BLaER1 (cell line): Measurements from ENCODE around the gene SLC38A11.

Experiments
- H3K27ac ChIP-seq: shearing (Covaris generic); formaldehyde crosslinking; 2 replicates; pipeline ENCODE4 v1.8.1; 2022
- H3K27me3 ChIP-seq: shearing (Covaris generic); formaldehyde crosslinking; 2 replicates; pipeline ENCODE4 v1.8.1; 2022
- H3K36me3 ChIP-seq: shearing (Covaris generic); formaldehyde crosslinking; 2 replicates; pipeline ENCODE4 v1.8.1; 2022
- H3K4me1 ChIP-seq: shearing (Covaris generic); formaldehyde crosslinking; 2 replicates; pipeline ENCODE4 v1.8.1; 2022
- H3K4me2 ChIP-seq: shearing (Covaris generic); formaldehyde crosslinking; 2 replicates; pipeline ENCODE4 v1.8.1; 2022
- H3K4me3 ChIP-seq: shearing (Covaris generic); formaldehyde crosslinking; 2 replicates; pipeline ENCODE4 v1.8.1; 2022
- H3K9ac ChIP-seq: shearing (Covaris generic); formaldehyde crosslinking; 2 replicates; pipeline ENCODE4 v1.8.1; 2022
- H3K9me3 ChIP-seq: shearing (Covaris generic); formaldehyde crosslinking; 2 replicates; pipeline ENCODE4 v1.8.1; 2022
- H4K20me1 ChIP-seq: shearing (Covaris generic); formaldehyde crosslinking; 2 replicates; pipeline ENCODE4 v1.8.1; 2022
- Cebpa-rat ChIP-seq: shearing (Covaris generic); IDR thresholded peaks from 2 replicates; pipeline ENCODE4 v1.8.1; 2022

SLC38A11 gene

GRCh38 chr2:164898475-164898874 lies 56.9 kb downstream of the SLC38A11 start:
- H3K27ac ChIP-seq: no peak overlapping the region
- no peaks in the 10 kb centered on the region for H4K20me1 ChIP-seq
- no peaks in the 10 kb centered on the region for H3K36me3 ChIP-seq
- no peaks in the 10 kb centered on the region for H3K27me3 ChIP-seq
- no peaks in the 10 kb centered on the region for H3K4me1 ChIP-seq
- no peak overlapping the region for H3K4me2 ChIP-seq
- H3K9ac ChIP-seq: no peak overlapping the region
- TF ChIP-seq Cebpa-rat: no peak
- H3K9me3 ChIP-seq: no peaks in the 10 kb centered on the region
- H3K4me3 ChIP-seq: no peak overlapping the region

- no peaks in the 10 kb centered on the region for H3K9me3 ChIP-seq
- H3K4me3 ChIP-seq: no peak overlapping the region
- H3K4me1 ChIP-seq: no peaks in the 10 kb centered on the region
- no peak for TF ChIP-seq Cebpa-rat
- H3K27ac ChIP-seq: no peak overlapping the region
- no peak overlapping the region for H3K4me2 ChIP-seq
- H3K27me3 ChIP-seq: no peaks in the 10 kb centered on the region
- H4K20me1 ChIP-seq: no peaks in the 10 kb centered on the region
- no peak overlapping the region for H3K9ac ChIP-seq
- H3K36me3 ChIP-seq: no peaks in the 10 kb centered on the region
Observed at GRCh38 chr2:164897469-164898260, 57.7 kb downstream of the SLC38A11 start.

- Histone ChIP-seq H3K27me3 (no peaks in the 10 kb centered on the region), H3K36me3 (no peaks in the 10 kb centered on the region), H3K9me3 (no peaks in the 10 kb centered on the region), H3K9ac (no peak overlapping the region), H3K4me2 (no peak overlapping the region), H3K4me3 (no peak overlapping the region), H3K27ac (no peak overlapping the region), H4K20me1 (no peaks in the 10 kb centered on the region), H3K4me1 (peaks cover 4% of the 10 kb centered on the region)
- no peak for TF ChIP-seq Cebpa-rat
Observed at GRCh38 chr2:164896634-164897355, 58.5 kb downstream of the SLC38A11 start.

- Histone ChIP-seq H3K4me1 (peaks cover 10% of the 10 kb centered on the region), H3K4me2 (no peak overlapping the region), H3K9ac (no peak overlapping the region), H3K27me3 (no peaks in the 10 kb centered on the region), H4K20me1 (no peaks in the 10 kb centered on the region), H3K27ac (no peak overlapping the region), H3K9me3 (no peaks in the 10 kb centered on the region), H3K4me3 (no peak overlapping the region), H3K36me3 (no peaks in the 10 kb centered on the region)
- TF ChIP-seq Cebpa-rat: no peak
Observed at GRCh38 chr2:164896226-164896625, 59.1 kb downstream of the SLC38A11 start.

GRCh38 chr2:164891460-164891859 lies 63.9 kb downstream of the SLC38A11 start:
- no peak overlapping the region for H3K27ac ChIP-seq
- H3K9me3 ChIP-seq: no peaks in the 10 kb centered on the region
- peak overlapping the region; percentile 58 for H3K4me2 ChIP-seq
- H3K9ac ChIP-seq: no peak overlapping the region
- H3K4me1 ChIP-seq: peaks cover 37% of the 10 kb centered on the region
- no peaks in the 10 kb centered on the region for H4K20me1 ChIP-seq
- no peaks in the 10 kb centered on the region for H3K27me3 ChIP-seq
- H3K36me3 ChIP-seq: no peaks in the 10 kb centered on the region
- no peak overlapping the region for H3K4me3 ChIP-seq
- TF ChIP-seq Cebpa-rat: no peak

- Histone ChIP-seq H4K20me1 (no peaks in the 10 kb centered on the region), H3K9ac (no peak overlapping the region), H3K36me3 (no peaks in the 10 kb centered on the region), H3K9me3 (no peaks in the 10 kb centered on the region), H3K27ac (peak overlapping the region; percentile 47; the same call in 1 of the 2 replicates), H3K4me3 (no peak overlapping the region), H3K4me1 (peaks cover 37% of the 10 kb centered on the region), H3K27me3 (no peaks in the 10 kb centered on the region), H3K4me2 (peak overlapping the region; percentile 58)
- TF ChIP-seq Cebpa-rat: no peak
Observed at GRCh38 chr2:164890544-164890943, 64.8 kb downstream of the SLC38A11 start.

GRCh38 chr2:164888592-164888991 lies 66.7 kb downstream of the SLC38A11 start:
- H3K36me3 ChIP-seq: no peaks in the 10 kb centered on the region
- H3K4me3 ChIP-seq: no peak overlapping the region
- H3K9ac ChIP-seq: no peak overlapping the region
- peaks cover 37% of the 10 kb centered on the region for H3K4me1 ChIP-seq
- H3K27ac ChIP-seq: no peak overlapping the region
- no peak for TF ChIP-seq Cebpa-rat
- H3K4me2 ChIP-seq: 0 out of 2 replicates have a peak overlapping the region, but pooled peaks have one; percentile 58
- H4K20me1 ChIP-seq: no peaks in the 10 kb centered on the region
- H3K27me3 ChIP-seq: no peaks in the 10 kb centered on the region
- H3K9me3 ChIP-seq: no peaks in the 10 kb centered on the region

GRCh38 chr2:164887434-164888144 lies 67.7 kb downstream of the SLC38A11 start:
- H3K4me3 ChIP-seq: no peak overlapping the region
- H3K4me2 ChIP-seq: no peak overlapping the region
- no peak overlapping the region for H3K9ac ChIP-seq
- no peaks in the 10 kb centered on the region for H3K27me3 ChIP-seq
- H3K36me3 ChIP-seq: no peaks in the 10 kb centered on the region
- no peak for TF ChIP-seq Cebpa-rat
- no peaks in the 10 kb centered on the region for H4K20me1 ChIP-seq
- peaks cover 37% of the 10 kb centered on the region for H3K4me1 ChIP-seq
- no peaks in the 10 kb centered on the region for H3K9me3 ChIP-seq
- no peak overlapping the region for H3K27ac ChIP-seq

- no peak overlapping the region for H3K4me3 ChIP-seq
- no peak overlapping the region for H3K27ac ChIP-seq
- no peak overlapping the region for H3K4me2 ChIP-seq
- H3K9ac ChIP-seq: no peak overlapping the region
- H4K20me1 ChIP-seq: no peaks in the 10 kb centered on the region
- H3K36me3 ChIP-seq: no peaks in the 10 kb centered on the region
- no peak for TF ChIP-seq Cebpa-rat
- H3K27me3 ChIP-seq: no peaks in the 10 kb centered on the region
- H3K4me1 ChIP-seq: peaks cover 3% of the 10 kb centered on the region
- H3K9me3 ChIP-seq: no peaks in the 10 kb centered on the region
Observed at GRCh38 chr2:164882276-164882675, 73.0 kb downstream of the SLC38A11 start.

- H3K9me3 ChIP-seq: no peaks in the 10 kb centered on the region
- H3K4me3 ChIP-seq: no peak overlapping the region
- H4K20me1 ChIP-seq: no peaks in the 10 kb centered on the region
- no peaks in the 10 kb centered on the region for H3K36me3 ChIP-seq
- TF ChIP-seq Cebpa-rat: no peak
- no peak overlapping the region for H3K27ac ChIP-seq
- H3K9ac ChIP-seq: no peak overlapping the region
- peaks cover 8% of the 10 kb centered on the region for H3K4me1 ChIP-seq
- H3K27me3 ChIP-seq: no peaks in the 10 kb centered on the region
- no peak overlapping the region for H3K4me2 ChIP-seq
Observed at GRCh38 chr2:164881524-164881923, 73.8 kb downstream of the SLC38A11 start.
